HFF-Myc (cell line): ENCODE measurements around the gene GRIA1.
A peak's percentile ranks its signal among the peaks of the same experiment; 100 is the strongest.

ENCODE experiments used
- DNase-seq: peaks from one replicate; pipeline ENCODE4 v3.0.0-alpha.2; 2011; ENCODE audit warnings: low read depth; ENCODE audit errors: extremely low read depth
- H3K4me3 ChIP-seq: replicated peaks from 2 replicates; pipeline ENCODE4 v1.5.1; 2011; ENCODE audit warnings: low read depth, mild to moderate bottlenecking, control low read depth, low read length
- TF ChIP-seq, protein P1 (sequence below): IDR thresholded peaks from 2 replicates; pipeline ENCODE4 v1.5.1; 2012; ENCODE audit warnings: mild to moderate bottlenecking, low read depth, low read length, control low read depth; ENCODE audit errors: missing control alignments

GRIA1 gene

DNA sequence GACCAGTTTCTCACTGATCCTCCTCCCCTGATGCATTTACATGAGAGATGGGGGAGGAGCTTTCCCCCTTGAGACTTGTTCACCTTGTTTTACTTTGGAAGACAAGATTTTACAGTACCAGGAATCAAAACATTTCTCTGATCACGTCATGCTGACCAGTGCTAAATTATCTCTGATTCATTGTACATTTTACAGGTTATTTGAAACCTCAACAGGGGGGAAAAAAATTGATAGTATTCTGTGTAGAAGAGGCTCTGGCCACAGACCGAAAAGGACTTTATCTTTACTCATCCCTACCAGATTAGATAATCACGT, 133.9 kb downstream of the GRIA1 start:
- H3K4me3 ChIP-seq: no peak overlapping the region
- no peak for DNase-seq
- TF ChIP-seq, protein P1, sequence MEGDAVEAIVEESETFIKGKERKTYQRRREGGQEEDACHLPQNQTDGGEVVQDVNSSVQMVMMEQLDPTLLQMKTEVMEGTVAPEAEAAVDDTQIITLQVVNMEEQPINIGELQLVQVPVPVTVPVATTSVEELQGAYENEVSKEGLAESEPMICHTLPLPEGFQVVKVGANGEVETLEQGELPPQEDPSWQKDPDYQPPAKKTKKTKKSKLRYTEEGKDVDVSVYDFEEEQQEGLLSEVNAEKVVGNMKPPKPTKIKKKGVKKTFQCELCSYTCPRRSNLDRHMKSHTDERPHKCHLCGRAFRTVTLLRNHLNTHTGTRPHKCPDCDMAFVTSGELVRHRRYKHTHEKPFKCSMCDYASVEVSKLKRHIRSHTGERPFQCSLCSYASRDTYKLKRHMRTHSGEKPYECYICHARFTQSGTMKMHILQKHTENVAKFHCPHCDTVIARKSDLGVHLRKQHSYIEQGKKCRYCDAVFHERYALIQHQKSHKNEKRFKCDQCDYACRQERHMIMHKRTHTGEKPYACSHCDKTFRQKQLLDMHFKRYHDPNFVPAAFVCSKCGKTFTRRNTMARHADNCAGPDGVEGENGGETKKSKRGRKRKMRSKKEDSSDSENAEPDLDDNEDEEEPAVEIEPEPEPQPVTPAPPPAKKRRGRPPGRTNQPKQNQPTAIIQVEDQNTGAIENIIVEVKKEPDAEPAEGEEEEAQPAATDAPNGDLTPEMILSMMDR: no peak

GRCh38 chr5:153625826-153626354, 135.4 kb downstream of the GRIA1 start:
- no peak overlapping the region for H3K4me3 ChIP-seq
- TF ChIP-seq, protein P1: no peak

DNA sequence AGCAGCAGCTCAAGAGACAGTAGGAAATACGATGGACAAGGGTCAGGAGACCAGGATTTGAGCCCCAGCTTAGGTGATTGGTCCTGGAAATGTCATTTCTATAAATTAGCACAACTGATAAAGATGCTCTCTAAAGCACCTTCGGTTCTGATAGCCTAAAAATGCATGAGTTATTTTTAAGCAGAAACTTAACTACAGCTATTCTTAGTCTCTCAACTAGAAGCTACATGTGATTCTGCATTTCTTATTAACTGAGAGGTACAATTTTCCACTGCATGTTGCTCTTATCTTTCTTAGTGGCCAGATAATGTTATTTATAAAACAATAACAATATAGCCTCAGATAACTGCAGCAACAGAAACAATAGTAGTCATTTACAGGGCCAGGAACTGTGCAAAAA, 136.4 kb downstream of the GRIA1 start:
- H3K4me3 ChIP-seq: no peak overlapping the region
- DNase-seq: no peak
- TF ChIP-seq, protein P1: no peak

More at GRCh38 chr5:153625826-153626354, 135.4 kb downstream of the GRIA1 start:
- no peak for DNase-seq

DNA sequence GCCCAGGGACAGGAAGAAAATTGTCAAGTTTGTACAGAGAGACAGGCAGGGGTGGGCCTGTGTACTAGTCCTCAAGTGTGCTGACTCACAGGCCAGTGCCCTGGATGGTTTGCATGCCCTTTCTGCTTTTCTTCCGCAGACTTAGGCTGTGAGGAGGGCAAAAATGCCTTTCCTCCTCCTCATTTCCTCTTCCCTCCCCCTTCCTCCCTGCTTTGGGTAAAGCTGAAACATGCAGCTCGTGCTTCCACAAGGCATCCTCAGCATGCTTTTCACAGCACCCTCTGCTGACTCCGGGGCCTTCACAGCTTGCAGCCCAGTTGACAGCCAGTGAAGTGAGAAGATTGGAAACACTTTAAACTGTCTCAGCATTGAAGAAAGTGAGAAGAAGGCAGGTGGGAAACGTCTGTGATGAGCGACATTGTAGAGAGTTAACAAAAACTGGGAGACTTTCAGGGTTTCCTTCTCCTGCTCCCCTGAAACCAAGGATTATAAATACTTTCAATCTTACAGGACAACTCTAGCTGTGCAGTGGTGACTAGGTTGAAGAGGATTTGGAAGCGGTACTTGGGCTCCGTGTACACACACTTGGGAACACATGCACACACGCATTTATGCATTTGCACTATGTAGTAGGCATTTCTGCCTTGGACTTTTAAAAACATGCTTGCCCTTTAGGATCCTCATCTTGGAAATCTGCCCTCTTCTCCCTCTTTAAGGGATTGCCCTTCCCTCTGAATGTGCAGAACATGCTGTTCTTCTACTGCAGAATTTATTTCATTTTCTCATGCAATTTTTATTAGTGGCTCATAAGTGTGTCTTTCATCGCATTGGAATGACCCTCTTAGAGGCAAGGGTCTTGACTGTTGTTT, 138.8 kb downstream of the GRIA1 start:
- TF ChIP-seq, protein P1: peak; percentile 60
- H3K4me3 ChIP-seq: no peak overlapping the region
- peak; percentile 94 for DNase-seq

GRCh38 chr5:153630546-153630945, 140.1 kb downstream of the GRIA1 start:
- H3K4me3 ChIP-seq: no peak overlapping the region
- DNase-seq: no peak
- TF ChIP-seq, protein P1: no peak

- no peak for DNase-seq
- H3K4me3 ChIP-seq: no peak overlapping the region
- TF ChIP-seq, protein P1: no peak
Measured at GRCh38 chr5:153632748-153633290, 142.3 kb downstream of the GRIA1 start.
